Activated CD8-positive, alpha-beta T cell treated with anti-CD3 and anti-CD28 coated beads for 36 hours (primary cell): Measurements from ENCODE around the gene RNU5D-1. TPM values are rescaled to one million over a fixed set of nuclear protein-coding genes. Genes with fewer than 3 reads are reported as not detected.

Experiments used
- ATAC-seq: fragments of 200-7000 bp; cut with Tn5 transposase; one replicate; pipeline ENCODE4 v1.10.0; 2021; ENCODE audit warnings: mild to moderate bottlenecking, moderate library complexity
- CTCF ChIA-PET: fragments of 350-600 bp; sonication (Branson Sonifier 250); formaldehyde crosslinking; loops from one replicate; lab custom pipeline; 2021; ENCODE audit warnings: antibody characterized with exemption; lab: Charles Lee
- POLR2A ChIA-PET: fragments of 350-600 bp; sonication (Branson Sonifier 250); formaldehyde crosslinking; loops from one replicate; lab custom pipeline; 2021; ENCODE audit warnings: antibody characterized with exemption; lab: Charles Lee
- DNase-seq: peaks from one replicate; pipeline ENCODE4 v3.0.0-alpha.2; 2020
- H3K27ac Mint-ChIP-seq: one replicate; pipeline ENCODE4 v1.8.0; 2021; ENCODE audit warnings: mild to moderate bottlenecking, mixed read lengths
- H3K27me3 Mint-ChIP-seq: one replicate; pipeline ENCODE4 v1.8.0; 2021; ENCODE audit warnings: mixed read lengths
- H3K36me3 Mint-ChIP-seq: one replicate; pipeline ENCODE4 v1.8.0; 2021; ENCODE audit warnings: low read depth, mixed read lengths
- H3K4me1 Mint-ChIP-seq: one replicate; pipeline ENCODE4 v1.8.0; 2021; ENCODE audit warnings: low read depth, mixed read lengths
- H3K4me3 Mint-ChIP-seq: one replicate; pipeline ENCODE4 v1.8.0; 2021; ENCODE audit warnings: mild to moderate bottlenecking, moderate library complexity, mixed read lengths
- H3K9me3 Mint-ChIP-seq: one replicate; pipeline ENCODE4 v1.8.0; 2021; ENCODE audit warnings: mixed read lengths
- CTCF ChIP-seq: fragments of 200-600 bp; IDR thresholded peaks from one replicate; pipeline ENCODE4 v1.8.0; 2022; ENCODE audit warnings: antibody characterized with exemption, mild to moderate bottlenecking
- intact Hi-C: fragments of 100-400 bp; cut with micrococcal nuclease; formaldehyde crosslinking; loops from one replicate; pipeline ENCODE4 v1.10.0; 2022
- total RNA-seq, 2 experiments: library from RNA; stranded (reverse); gene quantifications; one replicate each; pipeline ENCODE4 v1.2.3, GENCODE V29; 2021

Gene RNU5D-1
- total RNA-seq, 2 experiments from 2014 or later: not detected

- no peak overlapping the region for H3K4me3 Mint-ChIP-seq
- CTCF ChIA-PET: interaction anchor here (0.8 to 2.8 kb wide), 6 partner anchors 9 to 54 kb away, joined by 3 to 17 read pairs (median 4); partner anchors contain the start of gene RNU5D-1
- DNase-seq (no peak), ATAC-seq (no peak)
- peaks cover 2% of the 10 kb centered on the region for H3K36me3 Mint-ChIP-seq
- peaks cover 66% of the 10 kb centered on the region for H3K4me1 Mint-ChIP-seq
- H3K27me3 Mint-ChIP-seq: peaks cover 4% of the 10 kb centered on the region
- TF ChIP-seq CTCF: no peak
- H3K27ac Mint-ChIP-seq: no peak overlapping the region
- H3K9me3 Mint-ChIP-seq: no peaks in the 10 kb centered on the region
- POLR2A ChIA-PET: interaction anchor here (1.0 to 15.4 kb wide), 5 partner anchors 15 to 105 kb away, joined by 5 to 553 read pairs (median 7); partner anchors contain the start of genes RNU5D-1 and RPS8
- intact Hi-C loops: no loop called here
Measured at GRCh38 chr1:44718091-44718490, 12.9 kb downstream of the RNU5D-1 start.

GRCh38 chr1:44717653-44718052 lies 13.3 kb downstream of the RNU5D-1 start:
- peaks cover 4% of the 10 kb centered on the region for H3K27me3 Mint-ChIP-seq
- H3K9me3 Mint-ChIP-seq: no peaks in the 10 kb centered on the region
- ATAC-seq (no peak), DNase-seq (no peak)
- H3K27ac Mint-ChIP-seq: no peak overlapping the region
- intact Hi-C loops: no loop called here
- ChIA-PET CTCF (interaction anchor here (0.8 to 2.8 kb wide), 6 partner anchors 9 to 53 kb away, joined by 3 to 17 read pairs (median 4); partner anchors contain the start of gene RNU5D-1), POLR2A (interaction anchor here (1.0 to 15.4 kb wide), 5 partner anchors 15 to 105 kb away, joined by 5 to 553 read pairs (median 7); partner anchors contain the start of genes RNU5D-1 and RPS8)
- no peak overlapping the region for H3K4me3 Mint-ChIP-seq
- H3K36me3 Mint-ChIP-seq: peaks cover 2% of the 10 kb centered on the region
- TF ChIP-seq CTCF: no peak
- peaks cover 64% of the 10 kb centered on the region for H3K4me1 Mint-ChIP-seq

- CTCF ChIA-PET: interaction anchor here (1.1 to 2.8 kb wide), 6 partner anchors 8 to 53 kb away, joined by 3 to 17 read pairs (median 8); partner anchors contain the start of gene RNU5D-1
- Mint-ChIP-seq H3K27ac (no peak overlapping the region), H3K36me3 (peaks cover 2% of the 10 kb centered on the region), H3K9me3 (no peaks in the 10 kb centered on the region), H3K4me3 (no peak overlapping the region), H3K27me3 (peaks cover 4% of the 10 kb centered on the region), H3K4me1 (peaks cover 64% of the 10 kb centered on the region)
- no peak for ATAC-seq
- POLR2A ChIA-PET: interaction anchor here (1.0 to 15.4 kb wide), 5 partner anchors 16 to 106 kb away, joined by 5 to 553 read pairs (median 7); partner anchors contain the start of genes RNU5D-1 and RPS8
- intact Hi-C loops: no loop called here
- DNase-seq: no peak
- TF ChIP-seq CTCF: no peak
Measured at GRCh38 chr1:44717156-44717555, 13.8 kb downstream of the RNU5D-1 start.

GRCh38 chr1:44714944-44715571 lies 15.9 kb downstream of the RNU5D-1 start:
- Mint-ChIP-seq H3K27me3 (no peaks in the 10 kb centered on the region), H3K27ac (peak overlapping the region; percentile 61), H3K9me3 (no peaks in the 10 kb centered on the region), H3K4me1 (peaks cover 44% of the 10 kb centered on the region), H3K4me3 (peak overlapping the region; percentile 48), H3K36me3 (no peaks in the 10 kb centered on the region)
- POLR2A ChIA-PET: interaction anchor here (0.6 to 11.1 kb wide), 6 partner anchors 9 to 259 kb away, joined by 3 to 553 read pairs (median 4); partner anchors contain the start of gene RNU5D-1
- intact Hi-C loops: no loop called here
- CTCF ChIA-PET: interaction anchor here (0.6 to 3.2 kb wide), 9 partner anchors 10 to 198 kb away, joined by 3 to 20 read pairs (median 4); no protein-coding TSS in a partner anchor
- TF ChIP-seq CTCF: peak; percentile 99
- peak; percentile 90 for ATAC-seq
- peak; percentile 79 for DNase-seq

- ChIA-PET POLR2A (interaction anchor here (0.6 to 11.1 kb wide), 4 partner anchors 8 to 320 kb away, joined by 3 to 553 read pairs (median 4); partner anchors contain the start of gene RNU5D-1), CTCF (interaction anchor here (0.6 to 3.2 kb wide), 10 partner anchors 9 to 198 kb away, joined by 3 to 20 read pairs (median 4); no protein-coding TSS in a partner anchor)
- DNase-seq (no peak), ATAC-seq (no peak)
- H3K36me3 Mint-ChIP-seq: no peaks in the 10 kb centered on the region
- no peak overlapping the region for H3K4me3 Mint-ChIP-seq
- intact Hi-C loops: no loop called here
- peaks cover 40% of the 10 kb centered on the region for H3K4me1 Mint-ChIP-seq
- no peak for TF ChIP-seq CTCF
- H3K9me3 Mint-ChIP-seq: no peaks in the 10 kb centered on the region
- H3K27me3 Mint-ChIP-seq: no peaks in the 10 kb centered on the region
- H3K27ac Mint-ChIP-seq: peak overlapping the region; percentile 61
Measured at GRCh38 chr1:44714532-44714931, 16.4 kb downstream of the RNU5D-1 start.
